ENCODE measurements around the gene PTF1A. TPM values are rescaled to one million over a fixed set of nuclear protein-coding genes. Genes with fewer than 3 reads are reported as not detected.

PTF1A gene, protein sequence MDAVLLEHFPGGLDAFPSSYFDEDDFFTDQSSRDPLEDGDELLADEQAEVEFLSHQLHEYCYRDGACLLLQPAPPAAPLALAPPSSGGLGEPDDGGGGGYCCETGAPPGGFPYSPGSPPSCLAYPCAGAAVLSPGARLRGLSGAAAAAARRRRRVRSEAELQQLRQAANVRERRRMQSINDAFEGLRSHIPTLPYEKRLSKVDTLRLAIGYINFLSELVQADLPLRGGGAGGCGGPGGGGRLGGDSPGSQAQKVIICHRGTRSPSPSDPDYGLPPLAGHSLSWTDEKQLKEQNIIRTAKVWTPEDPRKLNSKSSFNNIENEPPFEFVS
- total RNA-seq = not detected

DNA sequence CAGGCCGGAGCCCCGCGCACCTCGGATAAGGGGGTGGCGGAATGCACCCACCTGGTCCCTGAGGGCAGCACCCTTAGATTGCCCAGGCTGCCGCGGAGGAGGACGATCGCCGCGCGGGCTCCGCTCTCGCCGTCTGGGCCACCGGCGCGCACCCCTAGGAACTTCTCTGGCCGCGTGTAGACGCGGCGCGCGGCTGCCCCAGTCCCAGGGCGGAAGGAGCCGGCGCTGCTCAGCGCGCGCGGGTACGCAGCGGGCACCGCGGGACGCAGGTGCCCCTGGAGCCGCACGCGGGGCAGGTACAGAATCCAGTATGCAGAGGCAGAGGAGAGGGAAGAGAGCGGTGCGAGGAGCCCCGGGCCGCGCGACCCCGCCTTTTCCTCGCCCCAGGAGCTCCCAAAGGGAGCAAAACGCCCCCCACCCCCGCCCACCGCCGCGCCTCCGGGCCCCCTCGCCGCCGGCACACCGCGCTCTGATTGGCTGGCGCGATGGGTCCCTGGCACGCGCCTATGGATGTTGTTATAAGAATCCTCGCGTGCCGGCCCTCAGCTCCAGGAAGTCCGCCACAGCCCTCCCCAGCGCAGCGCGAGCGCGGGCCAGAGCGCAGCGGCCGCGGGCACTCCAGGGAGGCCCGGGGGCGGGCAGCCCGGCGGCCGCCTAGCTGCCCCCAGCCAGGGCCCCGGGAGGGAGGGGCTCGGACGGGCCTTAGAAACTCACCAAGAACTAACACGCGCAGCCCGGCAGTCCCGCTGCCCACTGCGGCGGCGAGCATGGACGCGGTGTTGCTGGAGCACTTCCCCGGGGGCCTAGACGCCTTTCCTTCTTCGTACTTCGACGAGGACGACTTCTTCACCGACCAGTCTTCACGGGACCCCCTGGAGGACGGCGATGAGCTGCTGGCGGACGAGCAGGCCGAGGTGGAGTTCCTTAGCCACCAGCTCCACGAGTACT is at the start of gene PTF1A:
TSS of gene PTF1A (plus strand) at position 549 of the 948 bp plus-strand sequence. CDS start at position 768, 219 bp downstream.
- Histone ChIP-seq H3K9ac (ENCODE audit: low read depth in 2 of 2, low read length in 2 of 2) (no peak within 1 kb of the TSS), H3K36me3 (no peaks in the 10 kb centered on the region), H3K27ac (no peak within 1 kb of the TSS), H3K9me3 (no peaks in the 10 kb centered on the region), H3K4me3 (no peak within 1 kb of the TSS), H3K27me3 (peaks cover 58% of the 10 kb centered on the region), H3K4me1 (no peaks in the 10 kb centered on the region)
- no peak for DNase-seq
- intact Hi-C loops (cut with DNase I) = no loop called here
- TF ChIP-seq, protein P1, sequence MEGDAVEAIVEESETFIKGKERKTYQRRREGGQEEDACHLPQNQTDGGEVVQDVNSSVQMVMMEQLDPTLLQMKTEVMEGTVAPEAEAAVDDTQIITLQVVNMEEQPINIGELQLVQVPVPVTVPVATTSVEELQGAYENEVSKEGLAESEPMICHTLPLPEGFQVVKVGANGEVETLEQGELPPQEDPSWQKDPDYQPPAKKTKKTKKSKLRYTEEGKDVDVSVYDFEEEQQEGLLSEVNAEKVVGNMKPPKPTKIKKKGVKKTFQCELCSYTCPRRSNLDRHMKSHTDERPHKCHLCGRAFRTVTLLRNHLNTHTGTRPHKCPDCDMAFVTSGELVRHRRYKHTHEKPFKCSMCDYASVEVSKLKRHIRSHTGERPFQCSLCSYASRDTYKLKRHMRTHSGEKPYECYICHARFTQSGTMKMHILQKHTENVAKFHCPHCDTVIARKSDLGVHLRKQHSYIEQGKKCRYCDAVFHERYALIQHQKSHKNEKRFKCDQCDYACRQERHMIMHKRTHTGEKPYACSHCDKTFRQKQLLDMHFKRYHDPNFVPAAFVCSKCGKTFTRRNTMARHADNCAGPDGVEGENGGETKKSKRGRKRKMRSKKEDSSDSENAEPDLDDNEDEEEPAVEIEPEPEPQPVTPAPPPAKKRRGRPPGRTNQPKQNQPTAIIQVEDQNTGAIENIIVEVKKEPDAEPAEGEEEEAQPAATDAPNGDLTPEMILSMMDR (IDR thresholded peaks at IDR 0.05) = no peak

DNA sequence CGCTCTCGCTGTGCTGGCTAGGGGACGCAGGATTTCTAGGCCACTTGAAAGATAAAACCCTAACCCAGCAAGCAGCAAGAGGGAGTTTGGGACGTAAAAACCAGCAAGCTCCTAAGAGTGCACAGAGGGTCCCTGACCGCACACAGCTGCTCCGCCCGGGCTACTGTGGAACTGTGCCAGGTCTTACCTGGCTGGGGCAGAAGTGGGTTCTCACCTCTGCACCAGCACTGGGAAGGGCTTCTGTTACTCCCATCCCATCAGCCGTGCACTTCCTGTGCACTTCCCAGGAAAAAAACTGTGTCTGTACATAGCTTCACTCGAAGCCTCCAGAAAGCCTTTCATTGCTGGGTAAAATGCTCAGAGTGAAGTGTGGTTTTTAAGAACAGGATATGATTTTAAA is 45.9 kb upstream of the PTF1A start:
- intact Hi-C loops (cut with DNase I) = no loop called here
- H3K36me3 ChIP-seq = no peaks in the 10 kb centered on the region
- TF ChIP-seq, protein P1 (IDR thresholded peaks at IDR 0.05) = no peak
- no peak for DNase-seq
- no peak overlapping the region for H3K27ac ChIP-seq
- no peaks in the 10 kb centered on the region for H3K9me3 ChIP-seq
- no peak overlapping the region for H3K9ac ChIP-seq (ENCODE audit: low read depth in 2 of 2, low read length in 2 of 2)
- H3K4me1 ChIP-seq = no peaks in the 10 kb centered on the region
- H3K4me3 ChIP-seq = no peak overlapping the region
- H3K27me3 ChIP-seq = no peaks in the 10 kb centered on the region

DNA sequence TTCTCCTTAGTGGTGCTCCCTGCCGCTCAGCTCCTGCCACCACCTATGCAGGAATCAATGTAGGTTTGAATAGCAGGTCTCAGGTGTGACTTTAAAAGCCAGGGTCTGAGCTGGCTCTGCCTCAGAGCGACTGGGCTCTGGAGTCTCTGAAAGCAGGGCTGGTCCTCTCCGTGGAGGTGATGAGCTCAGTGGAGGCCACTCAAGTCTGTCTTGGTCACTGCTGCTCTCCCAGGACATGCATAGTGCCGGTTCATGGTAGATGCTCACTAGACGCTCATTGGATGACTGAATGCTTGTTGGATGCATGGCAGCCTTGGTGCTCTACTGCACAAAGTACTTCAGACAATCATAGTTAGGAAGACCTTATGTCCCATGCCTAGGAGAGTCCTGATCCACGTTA is 45.1 kb upstream of the PTF1A start:
- TF ChIP-seq, protein P1 (IDR thresholded peaks at IDR 0.05) = no peak

DNA sequence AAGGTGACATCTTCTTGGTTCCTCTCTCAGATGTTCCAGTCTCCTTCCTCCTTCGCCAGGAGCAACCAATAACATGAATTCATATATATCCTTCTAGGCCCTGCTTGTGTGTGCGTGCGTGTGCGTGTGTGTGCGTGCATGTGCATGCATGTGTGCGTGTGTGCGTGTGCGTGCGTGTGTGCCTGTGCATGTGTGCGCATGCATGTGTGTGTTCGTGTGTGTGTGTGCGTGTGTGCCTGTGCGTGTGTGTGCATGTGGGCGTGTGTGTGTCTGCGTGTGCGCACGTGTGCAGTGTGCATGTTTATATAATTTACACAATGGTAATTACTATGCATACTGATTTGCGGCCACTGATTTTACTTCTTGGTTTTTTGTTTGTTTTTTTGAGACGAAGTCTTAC is 43.9 kb upstream of the PTF1A start:
- TF ChIP-seq, protein P1 (IDR thresholded peaks at IDR 0.05) = no peak
- intact Hi-C loops (cut with DNase I) = no loop called here
- DNase-seq = no peak
- no peak overlapping the region for H3K27ac ChIP-seq
- no peaks in the 10 kb centered on the region for H3K36me3 ChIP-seq
- H3K27me3 ChIP-seq = no peaks in the 10 kb centered on the region
- H3K4me3 ChIP-seq = no peak overlapping the region
- no peak overlapping the region for H3K9ac ChIP-seq (ENCODE audit: low read depth in 2 of 2, low read length in 2 of 2)
- H3K4me1 ChIP-seq = no peaks in the 10 kb centered on the region
- no peaks in the 10 kb centered on the region for H3K9me3 ChIP-seq

More for the DNA sequence above, 45.1 kb upstream of the PTF1A start:
- Histone ChIP-seq H3K27me3 (no peaks in the 10 kb centered on the region), H3K9me3 (no peaks in the 10 kb centered on the region), H3K9ac (ENCODE audit: low read depth in 2 of 2, low read length in 2 of 2) (no peak overlapping the region), H3K27ac (no peak overlapping the region), H3K36me3 (no peaks in the 10 kb centered on the region), H3K4me1 (no peaks in the 10 kb centered on the region), H3K4me3 (no peak overlapping the region)
- intact Hi-C loops (cut with DNase I) = no loop called here
- no peak for DNase-seq

DNA sequence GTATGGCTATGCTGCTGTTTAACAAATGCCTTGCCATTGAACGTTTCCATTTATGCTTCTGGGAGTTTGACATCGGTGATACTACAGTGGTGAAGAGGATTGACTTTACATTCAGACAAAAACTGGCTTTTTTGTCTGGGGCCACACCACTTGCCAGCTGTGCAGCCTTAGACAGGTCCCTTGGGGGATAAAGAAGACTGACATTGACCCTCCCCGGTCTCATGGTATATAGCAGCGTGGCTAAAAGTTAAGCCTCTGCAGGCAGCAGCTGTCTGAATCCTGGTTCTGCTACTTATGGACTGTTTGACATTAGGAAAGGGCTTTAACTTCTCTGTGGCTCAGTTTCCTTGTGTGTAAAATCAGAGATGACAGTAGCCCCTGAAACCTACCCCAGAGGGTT is 42.0 kb upstream of the PTF1A start:
- Histone ChIP-seq H3K4me1 (no peaks in the 10 kb centered on the region), H3K27me3 (no peaks in the 10 kb centered on the region), H3K9me3 (no peaks in the 10 kb centered on the region), H3K4me3 (no peak overlapping the region), H3K9ac (ENCODE audit: low read depth in 2 of 2, low read length in 2 of 2) (no peak overlapping the region), H3K27ac (no peak overlapping the region), H3K36me3 (no peaks in the 10 kb centered on the region)
- intact Hi-C loops (cut with DNase I) = no loop called here
- TF ChIP-seq, protein P1 (IDR thresholded peaks at IDR 0.05) = no peak
- DNase-seq = no peak
